GM23338 (cell line): ENCODE data around the gene NPPC. TPM values are rescaled to one million over a fixed set of nuclear protein-coding genes. Genes with fewer than 3 reads are reported as not detected.

Experiments
- ATAC-seq: fragments of 200-7000 bp; cut with Tn5 transposase; 3 replicates; pipeline ENCODE4 v1.9.1; 2020
- DNase-seq: peaks from one replicate; pipeline ENCODE4 v3.0.0-alpha.2; 2015; ENCODE audit warnings: low spot score
- H2AFZ ChIP-seq: fragments of 200-600 bp; sonication (generic); 2 replicates; pipeline ENCODE4 v1.8.0; 2016; ENCODE audit warnings: antibody characterized with exemption, mild to moderate bottlenecking, moderate library complexity
- H3F3A ChIP-seq: fragments of 200-600 bp; sonication (generic); replicated peaks from 2 replicates; pipeline ENCODE4 v1.8.0; 2017; ENCODE audit warnings: antibody characterized with exemption, mixed run types, low read depth
- H3K27ac ChIP-seq: fragments of 200-600 bp; sonication (generic); 2 replicates; pipeline ENCODE4 v1.6.1; 2016; ENCODE audit warnings: low read depth
- H3K27me3 ChIP-seq: fragments of 200-600 bp; sonication (generic); 2 replicates; pipeline ENCODE4 v1.8.0; 2016; ENCODE audit warnings: mild to moderate bottlenecking, mixed run types, moderate library complexity; ENCODE audit not compliant: insufficient read depth
- H3K36me3 ChIP-seq: fragments of 200-600 bp; sonication (generic); 2 replicates; pipeline ENCODE4 v1.8.0; 2016; ENCODE audit warnings: mild to moderate bottlenecking; ENCODE audit not compliant: insufficient read depth
- H3K4me1 ChIP-seq: fragments of 200-600 bp; sonication (generic); 2 replicates; pipeline ENCODE4 v1.8.0; 2016; ENCODE audit warnings: mild to moderate bottlenecking, moderate library complexity; ENCODE audit not compliant: insufficient read depth
- H3K4me2 ChIP-seq: fragments of 200-600 bp; sonication (generic); 2 replicates; pipeline ENCODE4 v1.7.1; 2017; ENCODE audit warnings: mixed run types
- H3K4me3 ChIP-seq: fragments of 200-600 bp; sonication (generic); 2 replicates; pipeline ENCODE4 v1.6.1; 2016; ENCODE audit warnings: mixed run types
- H3K79me2 ChIP-seq: fragments of 200-600 bp; sonication (generic); replicated peaks from 2 replicates; pipeline ENCODE4 v1.8.0; 2017; ENCODE audit warnings: mild to moderate bottlenecking; ENCODE audit not compliant: insufficient read depth
- H3K9me2 ChIP-seq: fragments of 200-600 bp; sonication (generic); 2 replicates; pipeline ENCODE4 v1.8.0; 2017; ENCODE audit not compliant: insufficient read depth
- H4K20me1 ChIP-seq: fragments of 200-600 bp; sonication (generic); replicated peaks from 2 replicates; pipeline ENCODE4 v1.8.0; 2017; ENCODE audit warnings: mild to moderate bottlenecking; ENCODE audit not compliant: insufficient read depth
- H3K27ac Mint-ChIP-seq: 2 replicates; pipeline ENCODE4 v1.8.0; 2020; ENCODE audit warnings: inconsistent platforms, mild to moderate bottlenecking, moderate library complexity, mixed read lengths
- H3K27me3 Mint-ChIP-seq: 3 replicates; pipeline ENCODE4 v1.8.0; 2022; ENCODE audit warnings: low read depth, mild to moderate bottlenecking, moderate library complexity, mixed read lengths, inconsistent platforms; ENCODE audit not compliant: insufficient read depth, poor library complexity
- H3K36me3 Mint-ChIP-seq: 3 replicates; pipeline ENCODE4 v1.8.0; 2021; ENCODE audit warnings: low read depth, mild to moderate bottlenecking, inconsistent platforms, moderate library complexity, mixed read lengths
- H3K4me1 Mint-ChIP-seq: 3 replicates; pipeline ENCODE4 v1.8.0; 2020; ENCODE audit warnings: mild to moderate bottlenecking, inconsistent platforms, mixed read lengths
- H3K4me3 Mint-ChIP-seq: 3 replicates; pipeline ENCODE4 v1.8.0; 2021; ENCODE audit warnings: moderate library complexity, mild to moderate bottlenecking, inconsistent platforms, mixed read lengths
- H3K9me3 Mint-ChIP-seq: 3 replicates; pipeline ENCODE4 v1.8.0; 2020; ENCODE audit warnings: moderate library complexity, mild to moderate bottlenecking, inconsistent platforms, mixed read lengths
- CTCF ChIP-seq, 2 experiments: fragments of 200-600 bp in 1 of 2; sonication (generic) in 1 of 2; conservative IDR thresholded peaks; 2 replicates each; pipeline versions ENCODE4 v1.5.1 to v1.6.1; 2016 to 2017; ENCODE audit warnings: antibody characterized with exemption in 2 of 2, low read depth in 2 of 2, mild to moderate bottlenecking in 2 of 2, moderate library complexity in 1 of 2
- EZH2 ChIP-seq: fragments of 200-600 bp; sonication (generic); IDR thresholded peaks from one replicate; pipeline ENCODE4 v1.8.0; 2017; ENCODE audit warnings: antibody characterized with exemption, mild to moderate bottlenecking, low read depth; ENCODE audit not compliant: unreplicated experiment
- JUNB ChIP-seq: IDR thresholded peaks from one replicate; pipeline ENCODE4 v1.6.1; 2016; ENCODE audit warnings: antibody characterized with exemption; ENCODE audit not compliant: unreplicated experiment
- NANOG ChIP-seq: IDR thresholded peaks from 2 replicates; pipeline ENCODE4 v1.6.1; 2016; ENCODE audit warnings: antibody characterized with exemption, borderline replicate concordance
- REST ChIP-seq: IDR thresholded peaks from one replicate; pipeline ENCODE4 v1.6.1; 2018; ENCODE audit warnings: antibody characterized with exemption; ENCODE audit not compliant: unreplicated experiment
- polyA plus RNA-seq: library from polyadenylated mRNA; unstranded; fragments of >200 nt; fragmentation: Nextera tagmentation; extraction: Ambion mirVana; gene quantifications from 2 replicates; pipeline ENCODE4 v1.2.1, GENCODE V29; 2016
- total RNA-seq: library from RNA; depleted of rRNA; stranded (reverse); fragments of >200 nt; shearing (Covaris generic); gene quantifications from 2 replicates; pipeline ENCODE4 v1.2.3, GENCODE V29; 2014
- TF ChIP-seq, protein P1 (sequence below): IDR thresholded peaks from 2 replicates; pipeline ENCODE4 v1.6.1; 2016; ENCODE audit warnings: antibody characterized with exemption
- TF ChIP-seq, protein P2 (sequence below): fragments of 250-450 bp; sonication (Bioruptor Pico); IDR thresholded peaks from 2 replicates; pipeline ENCODE4 v1.5.0; 2020; ENCODE audit warnings: mild to moderate bottlenecking, moderate library complexity

NPPC gene
- total and polyA plus RNA-seq, 2 experiments from 2014 or later, result 2.2 to 6.3 TPM

GRCh38 chr2:231894566-231895380 is 31.4 kb downstream of the NPPC start:
- DNase-seq, result no peak
- Mint-ChIP-seq H3K4me1 (peaks cover 2% of the 10 kb centered on the region; the same call in 1 of the 3 replicates), H3K36me3 (no peaks in the 10 kb centered on the region), H3K27me3 (peaks cover 3% of the 10 kb centered on the region), H3K9me3 (no peaks in the 10 kb centered on the region; the same call in 2 of the 3 replicates), H3K27ac (no peak overlapping the region), H3K4me3 (no peak overlapping the region)
- H3F3A ChIP-seq, result no peaks in the 10 kb centered on the region
- no peak overlapping the region for H3K4me3 ChIP-seq
- 0 out of 2 replicates have a peak, but pooled peaks cover 3% of the 10 kb centered on the region for H3K4me1 ChIP-seq
- no peaks in the 10 kb centered on the region for H3K36me3 ChIP-seq
- no peak overlapping the region for H3K27ac ChIP-seq
- no peak overlapping the region for H3K4me2 ChIP-seq
- no peaks in the 10 kb centered on the region for H3K27me3 ChIP-seq
- H2AFZ ChIP-seq, result no peak overlapping the region
- H3K79me2 ChIP-seq, result no peaks in the 10 kb centered on the region
- H3K9me2 ChIP-seq, result no peaks in the 10 kb centered on the region
- no peak for ATAC-seq
- TF ChIP-seq CTCF (conservative IDR thresholded peaks at IDR 0.05; ENCODE audit: low read depth in 2 of 2), result no peak
- no peak for TF ChIP-seq JUNB
- H4K20me1 ChIP-seq, result no peaks in the 10 kb centered on the region

GRCh38 chr2:231891514-231891905 is 34.7 kb downstream of the NPPC start:
- peaks cover 3% of the 10 kb centered on the region for H3K27me3 Mint-ChIP-seq
- no peaks in the 10 kb centered on the region for H3K27me3 ChIP-seq
- H3K36me3 Mint-ChIP-seq, result no peaks in the 10 kb centered on the region
- no peaks in the 10 kb centered on the region for H3K79me2 ChIP-seq
- no peak overlapping the region for H3K4me2 ChIP-seq
- H3K9me3 Mint-ChIP-seq, result peaks cover under 1% of the 10 kb centered on the region; the same call in 1 of the 3 replicates
- ATAC-seq (no peak), DNase-seq (no peak)
- no peak overlapping the region for H3K27ac Mint-ChIP-seq
- H3K36me3 ChIP-seq, result no peaks in the 10 kb centered on the region
- H3K4me3 ChIP-seq, result no peak overlapping the region
- H3K4me1 ChIP-seq, result 0 out of 2 replicates have a peak, but pooled peaks cover 3% of the 10 kb centered on the region
- no peak overlapping the region for H3K4me3 Mint-ChIP-seq
- H3K9me2 ChIP-seq, result no peaks in the 10 kb centered on the region
- no peak overlapping the region for H3K27ac ChIP-seq
- H4K20me1 ChIP-seq, result no peaks in the 10 kb centered on the region
- H3K4me1 Mint-ChIP-seq, result peaks cover 2% of the 10 kb centered on the region; the same call in 1 of the 3 replicates
- H3F3A ChIP-seq, result no peaks in the 10 kb centered on the region
- H2AFZ ChIP-seq, result peak overlapping the region; percentile 66; the same call in 1 of the 2 replicates
- no peak for TF ChIP-seq NANOG
- TF ChIP-seq JUNB, result no peak
- TF ChIP-seq, protein P1, sequence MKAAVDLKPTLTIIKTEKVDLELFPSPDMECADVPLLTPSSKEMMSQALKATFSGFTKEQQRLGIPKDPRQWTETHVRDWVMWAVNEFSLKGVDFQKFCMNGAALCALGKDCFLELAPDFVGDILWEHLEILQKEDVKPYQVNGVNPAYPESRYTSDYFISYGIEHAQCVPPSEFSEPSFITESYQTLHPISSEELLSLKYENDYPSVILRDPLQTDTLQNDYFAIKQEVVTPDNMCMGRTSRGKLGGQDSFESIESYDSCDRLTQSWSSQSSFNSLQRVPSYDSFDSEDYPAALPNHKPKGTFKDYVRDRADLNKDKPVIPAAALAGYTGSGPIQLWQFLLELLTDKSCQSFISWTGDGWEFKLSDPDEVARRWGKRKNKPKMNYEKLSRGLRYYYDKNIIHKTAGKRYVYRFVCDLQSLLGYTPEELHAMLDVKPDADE, result no peak
- TF ChIP-seq, protein P2, sequence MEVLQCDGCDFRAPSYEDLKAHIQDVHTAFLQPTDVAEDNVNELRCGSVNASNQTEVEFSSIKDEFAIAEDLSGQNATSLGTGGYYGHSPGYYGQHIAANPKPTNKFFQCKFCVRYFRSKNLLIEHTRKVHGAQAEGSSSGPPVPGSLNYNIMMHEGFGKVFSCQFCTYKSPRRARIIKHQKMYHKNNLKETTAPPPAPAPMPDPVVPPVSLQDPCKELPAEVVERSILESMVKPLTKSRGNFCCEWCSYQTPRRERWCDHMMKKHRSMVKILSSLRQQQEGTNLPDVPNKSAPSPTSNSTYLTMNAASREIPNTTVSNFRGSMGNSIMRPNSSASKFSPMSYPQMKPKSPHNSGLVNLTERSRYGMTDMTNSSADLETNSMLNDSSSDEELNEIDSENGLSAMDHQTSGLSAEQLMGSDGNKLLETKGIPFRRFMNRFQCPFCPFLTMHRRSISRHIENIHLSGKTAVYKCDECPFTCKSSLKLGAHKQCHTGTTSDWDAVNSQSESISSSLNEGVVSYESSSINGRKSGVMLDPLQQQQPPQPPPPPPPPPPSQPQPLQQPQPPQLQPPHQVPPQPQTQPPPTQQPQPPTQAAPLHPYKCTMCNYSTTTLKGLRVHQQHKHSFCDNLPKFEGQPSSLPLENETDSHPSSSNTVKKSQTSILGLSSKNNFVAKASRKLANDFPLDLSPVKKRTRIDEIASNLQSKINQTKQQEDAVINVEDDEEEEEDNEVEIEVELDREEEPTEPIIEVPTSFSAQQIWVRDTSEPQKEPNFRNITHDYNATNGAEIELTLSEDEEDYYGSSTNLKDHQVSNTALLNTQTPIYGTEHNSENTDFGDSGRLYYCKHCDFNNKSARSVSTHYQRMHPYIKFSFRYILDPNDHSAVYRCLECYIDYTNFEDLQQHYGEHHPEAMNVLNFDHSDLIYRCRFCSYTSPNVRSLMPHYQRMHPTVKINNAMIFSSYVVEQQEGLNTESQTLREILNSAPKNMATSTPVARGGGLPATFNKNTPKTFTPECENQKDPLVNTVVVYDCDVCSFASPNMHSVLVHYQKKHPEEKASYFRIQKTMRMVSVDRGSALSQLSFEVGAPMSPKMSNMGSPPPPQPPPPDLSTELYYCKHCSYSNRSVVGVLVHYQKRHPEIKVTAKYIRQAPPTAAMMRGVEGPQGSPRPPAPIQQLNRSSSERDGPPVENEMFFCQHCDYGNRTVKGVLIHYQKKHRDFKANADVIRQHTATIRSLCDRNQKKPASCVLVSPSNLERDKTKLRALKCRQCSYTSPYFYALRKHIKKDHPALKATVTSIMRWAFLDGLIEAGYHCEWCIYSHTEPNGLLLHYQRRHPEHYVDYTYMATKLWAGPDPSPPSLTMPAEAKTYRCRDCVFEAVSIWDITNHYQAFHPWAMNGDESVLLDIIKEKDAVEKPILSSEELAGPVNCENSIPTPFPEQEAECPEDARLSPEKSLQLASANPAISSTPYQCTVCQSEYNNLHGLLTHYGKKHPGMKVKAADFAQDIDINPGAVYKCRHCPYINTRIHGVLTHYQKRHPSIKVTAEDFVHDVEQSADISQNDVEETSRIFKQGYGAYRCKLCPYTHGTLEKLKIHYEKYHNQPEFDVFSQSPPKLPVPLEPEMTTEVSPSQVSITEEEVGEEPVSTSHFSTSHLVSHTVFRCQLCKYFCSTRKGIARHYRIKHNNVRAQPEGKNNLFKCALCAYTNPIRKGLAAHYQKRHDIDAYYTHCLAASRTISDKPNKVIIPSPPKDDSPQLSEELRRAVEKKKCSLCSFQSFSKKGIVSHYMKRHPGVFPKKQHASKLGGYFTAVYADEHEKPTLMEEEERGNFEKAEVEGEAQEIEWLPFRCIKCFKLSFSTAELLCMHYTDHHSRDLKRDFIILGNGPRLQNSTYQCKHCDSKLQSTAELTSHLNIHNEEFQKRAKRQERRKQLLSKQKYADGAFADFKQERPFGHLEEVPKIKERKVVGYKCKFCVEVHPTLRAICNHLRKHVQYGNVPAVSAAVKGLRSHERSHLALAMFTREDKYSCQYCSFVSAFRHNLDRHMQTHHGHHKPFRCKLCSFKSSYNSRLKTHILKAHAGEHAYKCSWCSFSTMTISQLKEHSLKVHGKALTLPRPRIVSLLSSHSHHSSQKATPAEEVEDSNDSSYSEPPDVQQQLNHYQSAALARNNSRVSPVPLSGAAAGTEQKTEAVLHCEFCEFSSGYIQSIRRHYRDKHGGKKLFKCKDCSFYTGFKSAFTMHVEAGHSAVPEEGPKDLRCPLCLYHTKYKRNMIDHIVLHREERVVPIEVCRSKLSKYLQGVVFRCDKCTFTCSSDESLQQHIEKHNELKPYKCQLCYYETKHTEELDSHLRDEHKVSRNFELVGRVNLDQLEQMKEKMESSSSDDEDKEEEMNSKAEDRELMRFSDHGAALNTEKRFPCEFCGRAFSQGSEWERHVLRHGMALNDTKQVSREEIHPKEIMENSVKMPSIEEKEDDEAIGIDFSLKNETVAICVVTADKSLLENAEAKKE (CRISPR knock-in tag), result no peak
- TF ChIP-seq EZH2, result no peak
- TF ChIP-seq REST, result no peak
